Left lung (tissue), 10 donors: ENCODE data around the gene TM7SF2. TPM values are rescaled to one million over a fixed set of nuclear protein-coding genes. Genes with fewer than 3 reads are reported as not detected.
A peak's percentile ranks its signal among the peaks of the same experiment; 100 is the strongest.
"Not testable (repeated sequence)": the region's sequence is repeated elsewhere in the genome, so short reads cannot be mapped to it uniquely, and the experiment has no call there.

ENCODE experiments used
- ATAC-seq: fragments of 200-7000 bp; cut with Tn5 transposase; one replicate; pipeline ENCODE4 v1.9.1; 2020; ENCODE audit warnings: moderate library complexity
- DNase-seq, 4 donors: peaks; one replicate each; pipeline ENCODE4 v3.0.0-alpha.2; 2013 to 2020
- H3K27ac ChIP-seq, 2 donors: fragments of 200-600 bp; sonication (generic) in 1 of 2; one replicate each; pipeline versions ENCODE4 v1.5.0 to v1.8.0; 2020 to 2021
- H3K27me3 ChIP-seq, 2 donors: fragments of 200-600 bp; sonication (generic) in 1 of 2; one replicate each; pipeline versions ENCODE4 v1.5.0 to v1.8.0; 2020 to 2021
- H3K36me3 ChIP-seq, 2 donors: fragments of 200-600 bp; sonication (generic) in 1 of 2; one replicate each; pipeline versions ENCODE4 v1.5.0 to v1.8.0; 2020 to 2021
- H3K4me1 ChIP-seq, 2 donors: fragments of 200-600 bp; one replicate each; pipeline ENCODE4 v1.8.0; 2021
- H3K4me3 ChIP-seq, 2 donors: fragments of 200-600 bp; sonication (generic) in 1 of 2; one replicate each; pipeline versions ENCODE4 v1.5.0 to v1.8.0; 2020 to 2021; ENCODE audit warnings: mild to moderate bottlenecking in 1 of 2
- H3K9me3 ChIP-seq, 2 donors: fragments of 200-600 bp; sonication (generic) in 1 of 2; one replicate each; pipeline versions ENCODE4 v1.5.0 to v1.8.0; 2020 to 2021
- CTCF ChIP-seq, 2 donors: fragments of 200-600 bp; sonication (generic) in 1 of 2; IDR thresholded peaks; one replicate each; pipeline versions ENCODE4 v1.5.0 to v1.8.0; 2021; ENCODE audit warnings: antibody characterized with exemption in 2 of 2
- intact Hi-C, 2 donors: fragments of 100-400 bp; cut with DNase I; formaldehyde crosslinking; loops; one replicate each; pipeline versions ENCODE4 v1.11.2 to v1.14.2; 2022
- polyA plus RNA-seq, 6 donors: library from polyadenylated mRNA; unstranded; fragments of 120-200 nt; gene quantifications; one replicate each; pipeline ENCODE4 v1.2.1, GENCODE V29; 2013; ENCODE audit not compliant: insufficient read length in 6 of 6
- total RNA-seq, 2 donors: library from RNA; stranded (reverse); fragmentation: NEBNext Ultra II Directional; extraction: Animal tissue kit (Norgen Biotek cat#: 25700); gene quantifications; one replicate each; pipeline ENCODE4 v1.2.1, GENCODE V29; 2021
- donor health status: DM: no; HTN: yes; CAD: no.
- donor health status: DM: no; HTN: no; CAD: no.

The TM7SF2 gene
- total and polyA plus RNA-seq, 8 donors: 16.1 to 41.0 (median 22.5) TPM

GRCh38 chr11:65118097-65118837 is 6.6 kb downstream of the TM7SF2 start:
- H3K27ac ChIP-seq: peak overlapping the region in 1 of 2 donors; percentile 93
- no peak for ATAC-seq
- intact Hi-C loops: no loop called here
- TF ChIP-seq CTCF (IDR thresholded peaks at IDR 0.05): peak; percentile 8 to 58
- no peaks in the 10 kb centered on the region for H3K9me3 ChIP-seq
- H3K4me1 ChIP-seq: peaks cover 16 to 63% of the 10 kb centered on the region in 2 donors
- DNase-seq: peak in 1 of 4 donors; percentile 66
- peaks cover 0 to 4% of the 10 kb centered on the region in 2 donors for H3K27me3 ChIP-seq
- peak overlapping the region in 1 of 2 donors; percentile 90 for H3K4me3 ChIP-seq
- H3K36me3 ChIP-seq: peaks cover 0 to 45% of the 10 kb centered on the region in 2 donors

- Histone ChIP-seq H3K4me1 (peaks cover 14 to 66% of the 10 kb centered on the region in 2 donors), H3K27ac (peak overlapping the region in 1 of 2 donors; percentile 93), H3K36me3 (peaks cover 0 to 45% of the 10 kb centered on the region in 2 donors)
- intact Hi-C loops, H3K27me3 ChIP-seq, H3K4me3 ChIP-seq, H3K9me3 ChIP-seq, ATAC-seq: not testable (repeated sequence)
- peak in 1 of 4 donors; percentile 39 for DNase-seq
Observed at GRCh38 chr11:65118891-65119669, 7.4 kb downstream of the TM7SF2 start.

GRCh38 chr11:65119670-65119995 is 8.0 kb downstream of the TM7SF2 start:
- H3K4me1 ChIP-seq: peaks cover 14 to 72% of the 10 kb centered on the region in 2 donors
- DNase-seq (no peak), ATAC-seq (no peak)
- H3K4me3 ChIP-seq: no peak overlapping the region
- no peak for TF ChIP-seq CTCF (IDR thresholded peaks at IDR 0.05)
- intact Hi-C loops: no loop called here
- no peaks in the 10 kb centered on the region for H3K9me3 ChIP-seq
- peaks cover 0 to 50% of the 10 kb centered on the region in 2 donors for H3K36me3 ChIP-seq
- no peaks in the 10 kb centered on the region for H3K27me3 ChIP-seq
- H3K27ac ChIP-seq: peak overlapping the region in 1 of 2 donors; percentile 93

GRCh38 chr11:65120831-65121230 is 9.2 kb downstream of the TM7SF2 start:
- intact Hi-C loops: no loop called here
- ATAC-seq: no peak
- Histone ChIP-seq H3K9me3 (no peaks in the 10 kb centered on the region), H3K27ac (peak overlapping the region in 1 of 2 donors; percentile 96), H3K4me3 (peak overlapping the region in 1 of 2 donors; percentile 99), H3K4me1 (peaks cover 14 to 69% of the 10 kb centered on the region in 2 donors), H3K36me3 (peaks cover 0 to 55% of the 10 kb centered on the region in 2 donors), H3K27me3 (no peaks in the 10 kb centered on the region)
- no peak for TF ChIP-seq CTCF (IDR thresholded peaks at IDR 0.05)
- DNase-seq: no peak

- H3K27me3 ChIP-seq: no peaks in the 10 kb centered on the region
- ATAC-seq: no peak
- TF ChIP-seq CTCF (IDR thresholded peaks at IDR 0.05): no peak
- no peaks in the 10 kb centered on the region for H3K9me3 ChIP-seq
- no peak for DNase-seq
- H3K4me3 ChIP-seq: peak overlapping the region; percentile 91 to 99
- peak overlapping the region; percentile 89 to 96 for H3K27ac ChIP-seq
- peaks cover 11 to 63% of the 10 kb centered on the region in 2 donors for H3K4me1 ChIP-seq
- intact Hi-C loops: no loop called here
- H3K36me3 ChIP-seq: peaks cover 0 to 58% of the 10 kb centered on the region in 2 donors
Observed at GRCh38 chr11:65121447-65121864, 9.8 kb downstream of the TM7SF2 start.
